ENCODE results near the gene CERCAM. TPM values are rescaled to one million over a fixed set of nuclear protein-coding genes. Genes with fewer than 3 reads are reported as not detected.
"Not testable (repeated sequence)": the region's sequence is repeated elsewhere in the genome, so short reads cannot be mapped to it uniquely, and the experiment has no call there.

Gene CERCAM
- total RNA-seq, 1 experiment from 2014 or later, result 24.7 TPM

DNA sequence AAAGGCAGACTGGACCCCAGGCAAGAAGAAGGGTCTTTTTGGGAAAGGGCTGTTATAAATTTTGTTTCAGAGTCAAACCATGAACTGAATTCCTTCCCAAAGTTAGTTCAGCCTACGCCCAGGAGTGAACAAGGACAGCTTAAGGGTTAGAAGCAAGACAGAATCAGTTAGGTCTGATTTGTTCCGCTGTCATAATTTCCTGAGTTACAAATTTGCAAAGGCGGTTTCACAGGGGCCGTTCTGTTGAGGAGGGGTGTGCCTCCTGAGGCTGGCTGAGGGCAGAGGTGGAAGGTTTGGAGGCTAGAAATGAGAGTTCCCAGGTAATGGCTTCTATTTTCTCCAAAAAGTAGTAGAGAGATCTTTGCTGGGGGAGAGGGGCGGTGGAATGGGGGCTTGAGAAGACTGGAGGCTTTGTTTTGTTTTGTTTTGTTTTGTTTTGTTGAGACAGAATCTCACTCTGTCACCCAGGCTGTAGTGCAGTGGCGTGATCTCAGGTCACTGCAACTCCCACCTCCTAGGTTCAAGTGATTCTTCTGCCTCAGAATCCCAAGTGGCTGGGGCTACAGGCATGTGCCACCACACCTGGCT, 4.1 kb upstream of the CERCAM start:
- Histone ChIP-seq H3K4me1 (replicated peaks) (peaks cover 17% of the 10 kb centered on the region), H3K4me3 (no peak overlapping the region), H3K36me3 (no peaks in the 10 kb centered on the region), H3K27ac (no peak overlapping the region), H3K27me3 (replicated peaks) (no peaks in the 10 kb centered on the region), H3K9me3 (replicated peaks) (no peaks in the 10 kb centered on the region)
- no peak for DNase-seq (ENCODE audit: low read depth in 1 of 2, low spot score in 2 of 2)

DNA sequence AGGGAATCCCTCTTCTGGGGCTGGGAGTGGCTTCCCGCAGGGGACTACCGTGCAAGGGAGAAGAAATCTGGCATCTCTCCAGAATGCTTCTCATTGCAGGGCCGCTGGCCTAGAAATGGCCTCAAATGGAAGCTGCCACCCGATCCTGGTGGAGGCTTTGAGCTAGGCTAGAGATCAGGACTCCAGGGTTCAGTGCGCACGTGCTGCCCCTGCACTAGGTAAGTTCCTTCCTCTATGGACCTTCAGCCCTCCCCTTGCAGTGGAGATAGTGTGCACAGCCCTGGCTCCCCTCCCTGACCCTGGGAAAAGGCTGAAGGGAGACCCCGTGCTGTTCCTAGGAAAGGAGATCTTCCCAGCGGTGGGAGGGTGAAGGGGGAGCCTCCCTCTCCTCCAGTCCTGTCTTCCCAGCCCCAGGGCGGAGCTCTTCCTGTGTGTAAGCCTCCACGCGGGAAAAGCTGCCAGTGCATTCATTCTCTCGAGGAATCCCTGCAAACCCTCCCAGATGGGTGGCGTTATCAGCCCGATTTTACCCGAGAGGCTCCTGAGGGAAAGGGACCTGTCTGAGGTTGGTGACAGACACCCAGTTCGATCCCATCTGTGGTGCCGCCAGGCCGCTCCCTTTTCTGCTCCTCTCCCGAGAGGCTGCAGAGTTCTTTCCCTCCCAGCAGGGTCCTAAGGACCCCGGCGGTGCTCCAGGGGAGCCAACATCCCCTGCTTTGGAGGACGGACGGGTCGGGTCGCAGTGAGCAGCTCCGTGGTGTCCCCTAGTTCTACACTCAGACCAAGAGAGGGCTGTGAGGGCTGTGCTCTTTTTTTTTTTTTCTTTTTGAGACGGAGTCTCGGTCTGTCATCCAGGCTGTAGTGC, 1.4 kb upstream of the CERCAM start:
- H3K36me3 ChIP-seq, result no peaks in the 10 kb centered on the region
- H3K4me1 ChIP-seq (replicated peaks), result peaks cover 29% of the 10 kb centered on the region
- DNase-seq (ENCODE audit: low read depth in 1 of 2, low spot score in 2 of 2), result no peak
- no peak overlapping the region for H3K27ac ChIP-seq
- H3K4me3 ChIP-seq, result no peak overlapping the region
- no peaks in the 10 kb centered on the region for H3K9me3 ChIP-seq (replicated peaks)
- no peaks in the 10 kb centered on the region for H3K27me3 ChIP-seq (replicated peaks)

DNA sequence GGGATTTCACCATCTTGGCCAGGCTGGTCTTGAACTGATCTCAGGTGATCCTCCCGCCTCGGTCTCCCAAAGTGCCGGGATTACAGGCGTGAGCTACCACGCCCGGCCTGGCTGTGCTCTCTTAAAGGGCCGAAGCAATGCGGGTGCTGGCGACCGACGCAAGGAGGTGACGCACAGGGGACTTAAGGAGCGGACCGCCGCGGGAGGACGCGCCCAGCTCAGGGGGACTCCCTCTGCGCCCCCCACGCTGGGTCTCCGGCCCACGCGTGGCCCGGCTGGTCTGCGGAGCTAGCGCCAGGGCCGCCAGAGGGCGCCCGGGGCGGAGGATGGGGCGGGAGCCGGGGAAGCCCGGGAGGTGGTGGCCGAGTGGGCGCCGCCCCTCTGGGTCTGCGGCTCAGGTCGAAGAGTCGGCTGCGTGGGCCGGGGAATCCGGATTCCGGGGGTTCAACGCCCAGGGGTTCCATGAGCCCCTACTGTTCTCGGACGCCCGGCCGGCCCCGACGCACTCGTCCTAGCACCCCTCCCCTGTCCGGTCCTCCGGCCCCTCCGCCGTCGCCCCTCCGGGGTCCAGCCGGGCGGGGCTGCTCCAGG, 502 bp upstream of the CERCAM start:
- no peak overlapping the region for H3K27ac ChIP-seq

GRCh38 chr9:128421482-128421996, 882 bp downstream of the CERCAM start:
- DNase-seq (ENCODE audit: low read depth in 1 of 2, low spot score in 2 of 2), result peak in 1 of 2 experiments; percentile 25
- no peaks in the 10 kb centered on the region for H3K36me3 ChIP-seq

More for the DNA sequence above, 502 bp upstream of the CERCAM start:
- Histone ChIP-seq H3K36me3 (no peaks in the 10 kb centered on the region), H3K9me3 (replicated peaks) (no peaks in the 10 kb centered on the region), H3K27me3 (replicated peaks) (no peaks in the 10 kb centered on the region), H3K4me1 (replicated peaks) (peaks cover 29% of the 10 kb centered on the region), H3K4me3 (peak overlapping the region; percentile 79)
- peak; percentile 66 to 71 for DNase-seq (ENCODE audit: low read depth in 1 of 2, low spot score in 2 of 2)

DNA sequence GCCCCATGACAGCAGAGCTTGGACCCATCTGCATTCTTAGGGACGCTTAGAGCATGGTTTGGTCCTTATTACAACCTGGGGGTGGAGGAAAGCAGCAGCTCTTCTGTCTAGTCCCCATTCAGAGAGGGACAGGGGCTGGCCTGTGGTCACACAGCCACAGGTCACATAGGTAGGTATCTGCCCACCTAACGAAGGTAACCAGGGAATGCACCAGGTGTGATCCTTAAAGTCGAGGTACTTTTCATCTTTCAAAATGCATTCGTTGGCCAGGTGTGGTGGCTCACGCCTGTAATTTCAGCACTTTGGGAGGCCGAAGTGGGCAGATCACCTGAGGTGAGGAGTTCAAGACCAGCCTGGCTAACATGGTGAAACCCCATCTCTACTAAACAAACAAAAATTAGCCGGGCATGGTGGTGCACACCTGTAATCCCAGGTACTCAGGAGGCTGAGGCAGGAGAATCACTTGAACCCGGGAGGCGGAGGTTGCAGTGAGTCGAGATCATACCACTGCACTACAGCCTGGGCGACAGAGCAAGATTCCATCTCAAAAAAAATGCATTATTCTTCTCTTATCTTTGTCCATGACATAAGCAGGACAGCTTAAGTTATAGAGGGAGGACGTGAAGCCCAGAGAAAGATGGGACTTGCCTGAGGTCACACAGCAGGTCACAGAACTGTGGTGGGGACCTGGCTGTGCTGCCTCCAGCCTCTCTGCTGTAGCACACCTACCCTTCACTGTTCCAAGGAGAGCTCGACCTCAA, 1.5 kb downstream of the CERCAM start:
- not testable (repeated sequence) for H3K36me3 ChIP-seq; H3K9me3 ChIP-seq (replicated peaks); H3K27ac ChIP-seq; H3K4me3 ChIP-seq; H3K27me3 ChIP-seq (replicated peaks); DNase-seq (ENCODE audit: low read depth in 1 of 2, low spot score in 2 of 2)
- H3K4me1 ChIP-seq (replicated peaks), result peaks cover 29% of the 10 kb centered on the region

More at GRCh38 chr9:128421482-128421996, 882 bp downstream of the CERCAM start:
- H3K27ac ChIP-seq, result peak overlapping the region; percentile 11; the same call in 1 of the 2 replicates
- H3K4me1 ChIP-seq (replicated peaks), result peaks cover 29% of the 10 kb centered on the region
- no peaks in the 10 kb centered on the region for H3K27me3 ChIP-seq (replicated peaks)
- H3K9me3 ChIP-seq (replicated peaks), result no peaks in the 10 kb centered on the region
- H3K4me3 ChIP-seq, result peak overlapping the region; percentile 79

DNA sequence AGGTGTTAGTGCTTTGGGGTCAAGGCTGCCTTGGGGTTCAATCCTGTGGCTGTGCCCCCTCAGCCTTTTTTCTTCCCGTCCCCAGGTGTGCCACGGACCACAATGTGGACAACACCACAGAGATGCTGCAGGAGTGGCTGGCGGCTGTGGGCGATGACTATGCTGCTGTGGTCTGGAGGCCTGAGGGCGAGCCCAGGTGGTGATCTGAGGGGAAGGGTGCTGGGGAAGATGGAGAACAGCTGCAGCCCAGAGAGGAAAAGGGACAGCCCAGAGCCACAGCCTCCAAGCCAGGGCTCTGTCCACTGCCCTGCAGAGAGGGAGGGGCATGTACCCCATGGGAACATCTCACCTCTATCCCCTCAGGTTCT, 2.1 kb downstream of the CERCAM start:
- no peak for DNase-seq (ENCODE audit: low read depth in 1 of 2, low spot score in 2 of 2)
- Histone ChIP-seq H3K4me1 (replicated peaks) (peaks cover 29% of the 10 kb centered on the region), H3K27ac (no peak overlapping the region), H3K4me3 (no peak overlapping the region), H3K36me3 (no peaks in the 10 kb centered on the region), H3K9me3 (replicated peaks) (no peaks in the 10 kb centered on the region), H3K27me3 (replicated peaks) (no peaks in the 10 kb centered on the region)

DNA sequence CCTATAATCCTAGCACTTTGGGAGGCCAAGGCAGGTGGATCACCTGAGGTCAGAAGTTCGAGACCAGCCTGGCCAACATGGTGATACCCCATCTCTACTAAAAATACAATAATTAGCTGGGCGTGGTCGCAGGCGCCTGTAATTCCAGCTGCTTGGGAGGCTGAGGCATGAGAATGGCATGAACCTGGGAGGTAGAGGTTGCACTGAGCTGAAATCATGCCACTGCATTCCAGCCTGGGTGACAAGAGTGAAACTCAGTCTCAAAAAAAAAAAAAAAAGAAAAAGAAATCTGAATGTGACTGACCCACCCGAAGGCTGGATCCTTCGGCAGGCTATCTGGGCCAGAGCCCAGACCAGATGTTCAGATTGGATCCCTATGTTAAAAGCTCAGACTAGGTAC, 2.7 kb downstream of the CERCAM start:
- peaks cover 29% of the 10 kb centered on the region for H3K4me1 ChIP-seq (replicated peaks)
- H3K27ac ChIP-seq; DNase-seq (ENCODE audit: low read depth in 1 of 2, low spot score in 2 of 2); H3K4me3 ChIP-seq; H3K36me3 ChIP-seq; H3K27me3 ChIP-seq (replicated peaks); H3K9me3 ChIP-seq (replicated peaks): not testable (repeated sequence)

DNA sequence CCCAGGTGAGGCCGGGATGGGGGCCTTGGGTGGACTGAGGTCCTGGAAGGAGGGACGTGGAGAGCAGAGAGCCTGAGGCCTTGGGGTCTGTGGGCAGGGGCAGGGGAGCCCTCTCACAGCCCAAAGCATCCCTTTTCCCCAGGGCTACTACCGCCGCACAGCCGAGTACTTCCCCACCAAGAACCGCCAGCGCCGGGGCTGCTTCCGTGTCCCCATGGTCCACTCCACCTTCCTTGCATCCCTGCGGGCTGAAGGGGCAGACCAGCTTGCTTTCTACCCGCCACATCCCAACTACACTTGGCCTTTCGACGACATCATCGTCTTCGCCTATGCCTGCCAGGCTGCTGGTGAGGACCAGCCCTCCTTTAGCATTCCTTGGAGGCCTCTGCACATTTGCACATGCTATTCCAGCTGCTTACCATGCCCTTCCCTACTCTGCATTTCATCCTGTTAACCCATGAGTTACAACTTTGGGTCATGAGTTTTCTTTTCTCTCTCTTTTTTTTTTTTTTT, 3.7 kb downstream of the CERCAM start:
- Histone ChIP-seq H3K9me3 (replicated peaks) (no peaks in the 10 kb centered on the region), H3K4me1 (replicated peaks) (peaks cover 28% of the 10 kb centered on the region), H3K4me3 (no peak overlapping the region), H3K27ac (no peak overlapping the region), H3K36me3 (no peaks in the 10 kb centered on the region), H3K27me3 (replicated peaks) (no peaks in the 10 kb centered on the region)
- DNase-seq (ENCODE audit: low read depth in 1 of 2, low spot score in 2 of 2), result no peak

GRCh38 chr9:128428644-128429512, 8.2 kb downstream of the CERCAM start:
- no peaks in the 10 kb centered on the region for H3K9me3 ChIP-seq (replicated peaks)
- no peak overlapping the region for H3K27ac ChIP-seq
- no peaks in the 10 kb centered on the region for H3K4me1 ChIP-seq (replicated peaks)
- no peak for DNase-seq (ENCODE audit: low read depth in 1 of 2, low spot score in 2 of 2)
- no peaks in the 10 kb centered on the region for H3K36me3 ChIP-seq
- H3K4me3 ChIP-seq, result no peak overlapping the region
- no peaks in the 10 kb centered on the region for H3K27me3 ChIP-seq (replicated peaks)

DNA sequence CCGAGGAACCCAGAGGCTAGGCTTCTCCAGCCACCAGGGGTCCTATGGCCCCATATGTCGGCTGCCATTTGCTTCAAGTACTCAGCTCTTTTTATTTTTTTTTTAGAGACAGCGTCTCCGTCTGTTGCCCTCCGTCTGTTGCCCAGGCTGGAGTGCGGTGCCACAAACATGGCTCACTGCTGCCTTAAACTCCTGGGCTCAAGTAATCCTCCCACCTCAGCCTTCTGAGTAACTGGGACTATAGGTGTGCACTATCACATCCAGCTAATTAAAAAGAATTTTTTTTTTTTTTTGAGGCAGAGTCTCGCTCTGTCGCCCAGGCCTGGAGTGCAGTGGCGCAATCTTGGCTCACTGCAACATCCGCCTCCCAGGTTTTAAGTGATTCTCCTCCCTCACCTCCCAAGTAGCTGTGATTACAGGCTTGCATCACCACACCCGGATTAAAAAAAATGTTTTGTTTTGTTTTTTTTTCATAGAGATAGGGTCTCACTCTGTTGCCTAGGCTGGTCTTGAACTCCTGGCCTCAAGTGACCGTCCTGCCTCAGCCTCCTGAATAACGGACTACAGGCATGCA, 8.9 kb downstream of the CERCAM start:
- Histone ChIP-seq H3K27me3 (replicated peaks) (no peaks in the 10 kb centered on the region), H3K9me3 (replicated peaks) (no peaks in the 10 kb centered on the region)

DNA sequence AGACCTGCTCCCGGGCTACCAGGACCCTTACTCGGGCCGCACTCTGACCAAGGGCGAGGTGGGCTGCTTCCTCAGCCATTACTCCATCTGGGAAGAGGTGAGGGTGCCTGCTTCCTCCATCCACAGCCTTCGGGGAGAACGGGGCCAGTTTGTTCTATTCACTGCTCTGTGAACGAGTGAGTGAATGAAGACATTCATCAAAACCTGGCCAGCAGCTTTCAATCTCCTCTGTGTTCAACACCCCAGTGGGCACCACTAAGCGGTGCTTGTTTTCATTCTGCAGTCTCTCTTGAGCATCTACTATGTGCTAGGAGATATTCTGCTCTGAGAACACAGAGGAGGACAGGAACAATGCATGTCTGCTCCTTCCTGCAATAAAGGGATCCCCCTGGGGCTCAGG, 10.6 kb downstream of the CERCAM start:
- Histone ChIP-seq H3K4me1 (replicated peaks) (no peaks in the 10 kb centered on the region), H3K27ac (no peak overlapping the region), H3K4me3 (no peak overlapping the region), H3K27me3 (replicated peaks) (no peaks in the 10 kb centered on the region), H3K36me3 (no peaks in the 10 kb centered on the region), H3K9me3 (replicated peaks) (no peaks in the 10 kb centered on the region)
- no peak for DNase-seq (ENCODE audit: low read depth in 1 of 2, low spot score in 2 of 2)

More for the DNA sequence above, 8.9 kb downstream of the CERCAM start:
- Histone ChIP-seq H3K27ac (no peak overlapping the region), H3K4me3 (no peak overlapping the region), H3K4me1 (replicated peaks) (no peaks in the 10 kb centered on the region), H3K36me3 (no peaks in the 10 kb centered on the region)
- DNase-seq (ENCODE audit: low read depth in 1 of 2, low spot score in 2 of 2), result no peak

GRCh38 chr9:128434340-128434739, 13.7 kb downstream of the CERCAM start:
- DNase-seq (ENCODE audit: low read depth in 1 of 2, low spot score in 2 of 2), result no peak
- no peaks in the 10 kb centered on the region for H3K27me3 ChIP-seq (replicated peaks)
- no peak overlapping the region for H3K27ac ChIP-seq
- H3K4me1 ChIP-seq (replicated peaks), result 0 out of 2 replicates have a peak, but pooled peaks cover 3% of the 10 kb centered on the region
- H3K36me3 ChIP-seq, result no peaks in the 10 kb centered on the region
- H3K9me3 ChIP-seq (replicated peaks), result no peaks in the 10 kb centered on the region
- no peak overlapping the region for H3K4me3 ChIP-seq
